Stimulated activated CD8-positive, alpha-beta memory T cell treated with anti-CD3 and anti-CD28 coated beads, Interleukin-15, amount 100 ng/mL, for 1 hour (primary cell): Measurements from ENCODE around the gene ZNF219.
"Not testable (repeated sequence)": the region's sequence is repeated elsewhere in the genome, so short reads cannot be mapped to it uniquely, and the experiment has no call there.

Experiments
- DNase-seq: peaks from one replicate; pipeline ENCODE4 v3.0.0-alpha.2; 2020; ENCODE audit warnings: low read depth

The ZNF219 gene

GRCh38 chr14:21043387-21043973, 55.0 kb downstream of the ZNF219 start:
- DNase-seq: no peak

GRCh38 chr14:21042918-21043317, 55.5 kb downstream of the ZNF219 start:
- no peak for DNase-seq

GRCh38 chr14:21041676-21042433, 56.6 kb downstream of the ZNF219 start, which contains the start of gene RNASE7:
Gene RNASE7, plus strand, starts transcription at chr14:21042362. Its CDS starts 631 bp downstream, at chr14:21042993.
- no peak for DNase-seq

- DNase-seq: not testable (repeated sequence)
These were observed 57.5 kb downstream of the ZNF219 start for GRCh38 chr14:21040941-21041340.

- no peak for DNase-seq
These were observed 58.0 kb downstream of the ZNF219 start for GRCh38 chr14:21040370-21040925.
